Stimulated activated CD4-positive, alpha-beta T cell treated with anti-CD3 and anti-CD28 coated beads, Interleukin-1b, Interleukin-23, amount 100 ng/mL, for 48 hours (primary cell): ENCODE measurements around the gene EIF4E1B.

Experiments
- DNase-seq: peaks from one replicate; pipeline ENCODE4 v3.0.0-alpha.2; 2020

The EIF4E1B gene

DNA sequence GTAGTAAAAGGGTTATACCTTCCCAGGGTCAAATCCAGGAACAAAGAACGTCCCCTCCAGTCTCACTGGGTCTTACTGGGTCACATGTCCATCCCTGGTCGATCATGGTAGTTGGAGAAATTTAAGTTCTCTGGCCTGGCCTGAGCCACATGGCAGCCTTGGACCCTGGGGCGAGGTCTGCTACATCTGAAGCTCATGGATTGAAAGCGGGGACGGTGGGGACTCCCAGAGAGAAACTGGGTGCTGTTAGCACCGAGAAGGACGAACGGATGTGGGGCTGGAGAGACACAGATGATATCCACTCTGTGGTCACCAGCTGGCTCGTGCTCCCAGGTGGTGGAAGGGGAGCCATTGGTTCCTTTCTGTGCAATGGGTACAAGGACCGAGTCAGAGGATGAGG is 63.7 kb downstream of the EIF4E1B start:
- no peak for DNase-seq

DNA sequence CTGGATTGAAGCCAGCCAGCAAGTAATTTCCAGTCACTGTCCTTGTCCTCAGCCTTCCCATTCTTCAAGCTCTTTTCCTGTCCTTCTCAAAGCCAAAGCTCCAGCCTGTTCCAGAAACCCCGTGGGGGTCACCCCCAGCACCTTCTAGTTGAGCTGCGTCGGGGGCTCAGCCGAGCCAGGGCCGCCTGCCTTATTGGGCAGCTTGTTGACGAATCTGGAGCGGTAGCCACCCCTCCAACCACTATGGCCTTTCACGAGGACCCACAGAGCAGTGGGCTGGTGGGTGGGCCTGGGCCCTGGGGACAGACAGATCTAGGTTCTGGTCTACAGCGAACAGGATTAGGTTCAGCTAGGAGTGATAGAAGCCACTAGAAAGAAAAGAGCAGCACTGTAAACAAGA is 64.2 kb downstream of the EIF4E1B start:
- DNase-seq, result no peak

DNA sequence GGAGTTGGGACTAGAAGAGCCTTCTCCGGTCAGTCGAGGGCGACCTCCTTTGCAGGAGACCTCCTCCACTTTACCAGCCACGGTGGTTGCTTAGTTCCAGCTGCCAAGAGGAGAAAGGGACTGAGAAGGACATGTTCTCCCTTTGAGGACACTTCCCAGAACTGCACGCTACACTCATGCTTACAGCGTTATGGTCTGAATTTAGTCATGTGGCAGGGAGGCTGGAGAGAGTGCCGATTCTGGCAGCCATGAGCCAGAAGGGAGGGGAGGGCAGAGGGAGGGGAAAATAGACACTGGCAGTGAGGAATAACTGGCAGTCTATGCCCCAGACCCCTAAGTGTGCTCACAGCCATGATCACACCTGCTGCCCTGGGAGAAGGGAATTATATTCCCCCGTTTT is 64.6 kb downstream of the EIF4E1B start:
- no peak for DNase-seq
